OCI-LY1 (cell line): ENCODE data around the gene PTK7.

Source experiments
- EZH2 ChIP-seq: fragments of 200-600 bp; sonication (generic), shearing (Covaris generic); IDR thresholded peaks from 2 replicates; pipeline ENCODE4 v1.8.0; 2017; ENCODE audit warnings: borderline replicate concordance, mixed run types, mild to moderate bottlenecking, antibody characterized with exemption, low read length, moderate library complexity, mixed read lengths
- TF ChIP-seq, protein P1 (sequence below): fragments of 200-600 bp; sonication (generic), shearing (Covaris generic); IDR thresholded peaks from 2 replicates; pipeline ENCODE4 v1.5.1; 2017; ENCODE audit warnings: mild to moderate bottlenecking, antibody characterized with exemption, low read length, moderate library complexity, mixed read lengths

DNA sequence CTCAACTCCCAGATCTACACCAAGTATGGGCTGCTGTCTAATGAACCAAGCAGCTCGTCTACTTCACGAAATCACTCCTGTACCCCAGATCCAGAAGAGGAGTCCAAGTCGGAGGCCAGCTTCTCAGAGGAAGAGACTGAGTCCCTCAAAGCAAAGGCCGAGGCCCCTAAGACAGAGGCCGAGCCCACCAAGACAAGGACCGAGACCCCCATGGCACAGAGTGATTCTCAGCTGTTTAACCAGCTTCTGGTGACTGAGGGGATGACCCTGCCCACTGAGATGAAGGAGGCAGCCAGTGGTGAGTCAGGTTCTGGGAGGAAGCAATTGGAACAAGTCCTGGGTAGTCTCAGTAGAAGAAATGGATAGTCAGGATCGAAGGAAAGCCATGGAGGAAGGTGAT, 111.7 kb downstream of the PTK7 start:
- TF ChIP-seq, protein P1, sequence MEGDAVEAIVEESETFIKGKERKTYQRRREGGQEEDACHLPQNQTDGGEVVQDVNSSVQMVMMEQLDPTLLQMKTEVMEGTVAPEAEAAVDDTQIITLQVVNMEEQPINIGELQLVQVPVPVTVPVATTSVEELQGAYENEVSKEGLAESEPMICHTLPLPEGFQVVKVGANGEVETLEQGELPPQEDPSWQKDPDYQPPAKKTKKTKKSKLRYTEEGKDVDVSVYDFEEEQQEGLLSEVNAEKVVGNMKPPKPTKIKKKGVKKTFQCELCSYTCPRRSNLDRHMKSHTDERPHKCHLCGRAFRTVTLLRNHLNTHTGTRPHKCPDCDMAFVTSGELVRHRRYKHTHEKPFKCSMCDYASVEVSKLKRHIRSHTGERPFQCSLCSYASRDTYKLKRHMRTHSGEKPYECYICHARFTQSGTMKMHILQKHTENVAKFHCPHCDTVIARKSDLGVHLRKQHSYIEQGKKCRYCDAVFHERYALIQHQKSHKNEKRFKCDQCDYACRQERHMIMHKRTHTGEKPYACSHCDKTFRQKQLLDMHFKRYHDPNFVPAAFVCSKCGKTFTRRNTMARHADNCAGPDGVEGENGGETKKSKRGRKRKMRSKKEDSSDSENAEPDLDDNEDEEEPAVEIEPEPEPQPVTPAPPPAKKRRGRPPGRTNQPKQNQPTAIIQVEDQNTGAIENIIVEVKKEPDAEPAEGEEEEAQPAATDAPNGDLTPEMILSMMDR: no peak
- TF ChIP-seq EZH2: no peak
